GM12872 (cell line): Measurements from ENCODE around the gene SLC31A2.

Source experiments
- TF ChIP-seq, protein P1 (sequence below): IDR thresholded peaks from 3 replicates; pipeline ENCODE4 v1.5.1; 2011; ENCODE audit warnings: low read depth, mild to moderate bottlenecking, low read length, moderate library complexity; ENCODE audit not compliant: insufficient read depth

The SLC31A2 gene

DNA sequence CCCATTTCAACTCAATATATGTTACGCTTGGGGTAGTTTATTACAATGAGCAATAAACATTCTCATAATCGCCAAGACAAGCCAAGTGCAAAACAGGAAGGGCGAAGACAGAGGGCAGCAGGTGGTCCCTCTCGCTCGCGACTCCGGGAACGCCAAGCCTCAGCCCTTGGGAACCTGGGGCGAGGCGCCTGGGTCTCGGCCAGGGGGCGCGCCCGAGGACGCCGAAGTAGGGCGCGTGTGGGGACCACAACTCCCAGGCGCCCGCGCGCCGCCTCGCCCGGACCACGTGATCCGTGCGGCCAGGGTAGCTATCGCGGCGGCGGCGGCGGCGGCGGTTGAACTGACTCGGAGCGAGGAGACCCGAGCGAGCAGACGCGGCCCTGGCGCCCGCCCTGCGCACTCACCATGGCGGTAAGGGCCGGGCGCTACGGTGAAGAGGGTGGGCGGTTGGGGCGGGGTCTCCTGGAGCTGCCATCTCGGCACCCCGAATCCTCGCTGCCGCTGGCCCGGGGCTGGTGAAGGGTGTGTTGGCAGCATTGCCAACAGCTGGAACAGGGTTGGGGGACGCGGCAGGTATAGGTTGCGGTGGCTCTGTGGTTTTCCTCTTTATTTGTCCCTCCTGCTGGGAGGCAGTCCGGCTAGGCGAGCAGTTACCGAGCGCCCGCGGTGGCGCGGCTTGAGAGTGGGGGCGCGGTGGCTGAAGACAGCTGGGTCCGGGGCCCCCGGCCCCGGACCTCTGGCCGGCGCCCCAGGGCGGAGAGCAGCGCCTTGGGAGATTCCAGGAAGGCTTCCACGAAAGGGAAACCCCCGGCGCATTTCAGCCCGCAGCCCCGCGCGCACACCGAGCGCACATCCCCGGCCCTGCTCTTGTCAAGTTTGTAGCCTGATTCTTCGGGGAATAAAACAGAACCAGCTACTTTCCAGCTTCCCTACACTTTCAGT lies at the start of gene SLC31A2:
Gene SLC31A2, plus strand, starts transcription at position 338 of the 942 bp plus-strand sequence. Its CDS starts 68 bp downstream, at position 406.
- TF ChIP-seq, protein P1, sequence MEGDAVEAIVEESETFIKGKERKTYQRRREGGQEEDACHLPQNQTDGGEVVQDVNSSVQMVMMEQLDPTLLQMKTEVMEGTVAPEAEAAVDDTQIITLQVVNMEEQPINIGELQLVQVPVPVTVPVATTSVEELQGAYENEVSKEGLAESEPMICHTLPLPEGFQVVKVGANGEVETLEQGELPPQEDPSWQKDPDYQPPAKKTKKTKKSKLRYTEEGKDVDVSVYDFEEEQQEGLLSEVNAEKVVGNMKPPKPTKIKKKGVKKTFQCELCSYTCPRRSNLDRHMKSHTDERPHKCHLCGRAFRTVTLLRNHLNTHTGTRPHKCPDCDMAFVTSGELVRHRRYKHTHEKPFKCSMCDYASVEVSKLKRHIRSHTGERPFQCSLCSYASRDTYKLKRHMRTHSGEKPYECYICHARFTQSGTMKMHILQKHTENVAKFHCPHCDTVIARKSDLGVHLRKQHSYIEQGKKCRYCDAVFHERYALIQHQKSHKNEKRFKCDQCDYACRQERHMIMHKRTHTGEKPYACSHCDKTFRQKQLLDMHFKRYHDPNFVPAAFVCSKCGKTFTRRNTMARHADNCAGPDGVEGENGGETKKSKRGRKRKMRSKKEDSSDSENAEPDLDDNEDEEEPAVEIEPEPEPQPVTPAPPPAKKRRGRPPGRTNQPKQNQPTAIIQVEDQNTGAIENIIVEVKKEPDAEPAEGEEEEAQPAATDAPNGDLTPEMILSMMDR, result peak; percentile 32; the same call in 2 of the 3 replicates

- TF ChIP-seq, protein P1, result 0 out of 3 replicates have a peak, but pooled peaks have one; percentile 39
Measured at GRCh38 chr9:113112706-113113510, 37.9 kb upstream of the SLC31A2 start.

GRCh38 chr9:113125386-113126035 lies 25.3 kb upstream of the SLC31A2 start:
- TF ChIP-seq, protein P1, result no peak

- TF ChIP-seq, protein P1, result no peak
Measured at GRCh38 chr9:113129466-113129865, 21.3 kb upstream of the SLC31A2 start.

GRCh38 chr9:113129884-113130283 lies 20.9 kb upstream of the SLC31A2 start:
- TF ChIP-seq, protein P1, result no peak

- TF ChIP-seq, protein P1, result no peak
Measured at GRCh38 chr9:113131689-113132151, 19.1 kb upstream of the SLC31A2 start.
